ENCODE data around the gene DNAJC15. TPM values are rescaled to one million over a fixed set of nuclear protein-coding genes. Genes with fewer than 3 reads are reported as not detected.
"Not testable (repeated sequence)": the region's sequence is repeated elsewhere in the genome, so short reads cannot be mapped to it uniquely, and the experiment has no call there.

DNAJC15 gene
- total RNA-seq, 3 donors from 2014 or later = 9.2 to 14.4 (median 12.9) TPM

- Histone ChIP-seq H3K9me3 (no peaks in the 10 kb centered on the region), H3K4me3 (no peak overlapping the region), H3K27me3 (no peaks in the 10 kb centered on the region), H3K27ac (no peak overlapping the region), H3K4me1 (no peaks in the 10 kb centered on the region), H3K36me3 (no peaks in the 10 kb centered on the region)
- intact Hi-C loops (cut with DNase I; ENCODE audit: low total_unique reads) = no loop called here
- TF ChIP-seq POLR2AphosphoS5 (IDR thresholded peaks at IDR 0.05) (no peak), CTCF (IDR thresholded peaks at IDR 0.05) (no peak), POLR2A (IDR thresholded peaks at IDR 0.05) (no peak)
- no peak for DNase-seq (ENCODE audit: low spot score in 2 of 2)
Observed at GRCh38 chr13:43072394-43072793, 49.0 kb downstream of the DNAJC15 start.

GRCh38 chr13:43074824-43075510, 51.6 kb downstream of the DNAJC15 start:
- Histone ChIP-seq H3K4me3 (no peak overlapping the region), H3K27ac (no peak overlapping the region), H3K4me1 (no peaks in the 10 kb centered on the region), H3K27me3 (no peaks in the 10 kb centered on the region), H3K36me3 (no peaks in the 10 kb centered on the region), H3K9me3 (no peaks in the 10 kb centered on the region)
- intact Hi-C loops (cut with DNase I; ENCODE audit: low total_unique reads) = no loop called here
- TF ChIP-seq CTCF (IDR thresholded peaks at IDR 0.05) (no peak), POLR2AphosphoS5 (IDR thresholded peaks at IDR 0.05) (no peak), POLR2A (IDR thresholded peaks at IDR 0.05) (no peak)
- no peak for DNase-seq (ENCODE audit: low spot score in 2 of 2)

GRCh38 chr13:43075511-43075902, 52.1 kb downstream of the DNAJC15 start:
- H3K27ac ChIP-seq; H3K4me3 ChIP-seq; H3K9me3 ChIP-seq; H3K36me3 ChIP-seq; intact Hi-C loops (cut with DNase I; ENCODE audit: low total_unique reads); H3K27me3 ChIP-seq; DNase-seq (ENCODE audit: low spot score in 2 of 2); H3K4me1 ChIP-seq: not testable (repeated sequence)

- Histone ChIP-seq H3K36me3 (no peaks in the 10 kb centered on the region), H3K27ac (no peak overlapping the region), H3K4me1 (no peaks in the 10 kb centered on the region), H3K9me3 (no peaks in the 10 kb centered on the region), H3K4me3 (no peak overlapping the region), H3K27me3 (no peaks in the 10 kb centered on the region)
- no peak for DNase-seq (ENCODE audit: low spot score in 2 of 2)
- intact Hi-C loops (cut with DNase I; ENCODE audit: low total_unique reads) = no loop called here
- TF ChIP-seq POLR2AphosphoS5 (IDR thresholded peaks at IDR 0.05) (no peak), CTCF (IDR thresholded peaks at IDR 0.05) (no peak), POLR2A (IDR thresholded peaks at IDR 0.05) (no peak)
Observed at GRCh38 chr13:43077046-43077445, 53.7 kb downstream of the DNAJC15 start.

GRCh38 chr13:43077461-43077860, 54.1 kb downstream of the DNAJC15 start:
- Histone ChIP-seq H3K9me3 (no peaks in the 10 kb centered on the region), H3K27me3 (no peaks in the 10 kb centered on the region), H3K27ac (no peak overlapping the region), H3K36me3 (no peaks in the 10 kb centered on the region), H3K4me1 (no peaks in the 10 kb centered on the region), H3K4me3 (no peak overlapping the region)
- TF ChIP-seq POLR2AphosphoS5 (IDR thresholded peaks at IDR 0.05) (no peak), CTCF (IDR thresholded peaks at IDR 0.05) (no peak), POLR2A (IDR thresholded peaks at IDR 0.05) (no peak)
- intact Hi-C loops (cut with DNase I; ENCODE audit: low total_unique reads) = no loop called here
- DNase-seq (ENCODE audit: low spot score in 2 of 2) = no peak

GRCh38 chr13:43077906-43078305, 54.5 kb downstream of the DNAJC15 start:
- Histone ChIP-seq H3K4me3 (no peak overlapping the region), H3K27me3 (no peaks in the 10 kb centered on the region), H3K27ac (no peak overlapping the region), H3K9me3 (no peaks in the 10 kb centered on the region), H3K36me3 (no peaks in the 10 kb centered on the region), H3K4me1 (no peaks in the 10 kb centered on the region)
- no peak for DNase-seq (ENCODE audit: low spot score in 2 of 2)
- TF ChIP-seq POLR2AphosphoS5 (IDR thresholded peaks at IDR 0.05) = no peak
- TF ChIP-seq POLR2A (IDR thresholded peaks at IDR 0.05) = no peak
- TF ChIP-seq CTCF (IDR thresholded peaks at IDR 0.05) = no peak
- intact Hi-C loops (cut with DNase I; ENCODE audit: low total_unique reads) = no loop called here
